ENCODE results near the gene HSPBP1.
A peak's percentile ranks its signal among the peaks of the same experiment; 100 is the strongest.
"Not testable (repeated sequence)": the region's sequence is repeated elsewhere in the genome, so short reads cannot be mapped to it uniquely, and the experiment has no call there.

The HSPBP1 gene

DNA sequence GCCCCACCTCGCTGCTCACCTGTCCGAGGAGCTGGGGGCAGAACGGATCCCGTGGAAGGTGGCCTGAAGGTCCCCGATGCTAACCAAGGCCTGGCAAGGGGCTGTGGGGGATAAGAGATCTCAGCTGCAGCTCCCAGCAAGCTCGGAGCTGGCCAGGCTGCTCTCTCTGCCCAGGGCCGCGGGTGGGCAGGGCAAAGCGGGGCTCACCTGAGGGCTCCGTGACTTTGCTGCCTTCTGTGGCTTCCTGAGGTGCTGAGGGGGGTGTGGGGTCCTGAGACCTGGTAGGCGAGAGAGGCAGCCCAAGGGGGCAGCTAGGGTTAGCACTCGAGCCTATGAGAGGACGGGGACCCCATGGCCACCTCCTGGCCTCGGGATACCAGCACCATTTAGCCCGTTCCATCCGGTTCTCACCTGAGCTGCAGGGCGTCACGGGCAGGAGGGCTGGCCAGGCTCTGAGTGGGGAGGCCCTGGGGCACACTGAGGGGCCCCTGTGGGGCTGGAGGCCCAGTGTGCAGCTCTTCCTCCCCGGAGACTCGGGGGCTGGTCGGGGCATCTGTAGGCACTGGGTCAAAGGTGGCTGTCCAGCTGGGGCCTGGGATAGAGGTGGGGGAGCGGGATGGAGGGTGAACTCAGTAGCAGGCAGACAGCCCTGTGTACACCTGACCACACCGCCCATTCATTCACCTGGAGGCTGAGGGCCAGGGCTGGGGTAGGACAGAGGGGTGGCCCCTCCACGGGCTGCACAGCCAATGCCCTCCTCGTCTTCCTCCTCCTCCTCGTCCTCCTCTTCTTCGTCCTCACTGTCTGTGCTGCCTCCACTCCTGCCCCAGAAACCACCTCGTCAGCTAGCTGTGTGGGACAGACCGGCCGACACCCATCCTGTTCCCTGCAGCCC is 48.3 kb downstream of the HSPBP1 start:
- no peak for DNase-seq

DNA sequence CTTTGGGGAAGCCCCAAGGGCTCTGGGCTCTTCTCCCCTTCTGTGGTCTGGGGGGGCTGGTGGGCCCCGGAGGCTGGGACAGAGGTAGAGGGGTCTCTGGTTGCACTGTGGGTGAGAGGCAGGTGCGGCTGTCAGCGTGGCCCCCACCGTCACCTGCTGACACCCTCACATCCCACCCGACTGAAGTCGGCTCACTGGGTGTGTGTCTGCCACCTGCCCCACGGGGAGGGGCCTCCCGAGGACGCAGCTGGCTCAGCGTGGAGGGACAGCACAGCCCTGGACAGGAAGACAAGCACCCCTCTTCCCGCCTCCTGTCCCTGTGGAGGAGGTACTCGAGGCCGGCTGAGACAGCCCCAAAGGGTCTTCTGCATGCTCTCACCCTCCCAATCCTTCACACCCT is 49.1 kb downstream of the HSPBP1 start:
- no peak for DNase-seq

GRCh38 chr19:55230329-55230728 is 49.6 kb downstream of the HSPBP1 start:
- no peak for DNase-seq

GRCh38 chr19:55229789-55230182 is 50.1 kb downstream of the HSPBP1 start:
- no peak for DNase-seq

DNA sequence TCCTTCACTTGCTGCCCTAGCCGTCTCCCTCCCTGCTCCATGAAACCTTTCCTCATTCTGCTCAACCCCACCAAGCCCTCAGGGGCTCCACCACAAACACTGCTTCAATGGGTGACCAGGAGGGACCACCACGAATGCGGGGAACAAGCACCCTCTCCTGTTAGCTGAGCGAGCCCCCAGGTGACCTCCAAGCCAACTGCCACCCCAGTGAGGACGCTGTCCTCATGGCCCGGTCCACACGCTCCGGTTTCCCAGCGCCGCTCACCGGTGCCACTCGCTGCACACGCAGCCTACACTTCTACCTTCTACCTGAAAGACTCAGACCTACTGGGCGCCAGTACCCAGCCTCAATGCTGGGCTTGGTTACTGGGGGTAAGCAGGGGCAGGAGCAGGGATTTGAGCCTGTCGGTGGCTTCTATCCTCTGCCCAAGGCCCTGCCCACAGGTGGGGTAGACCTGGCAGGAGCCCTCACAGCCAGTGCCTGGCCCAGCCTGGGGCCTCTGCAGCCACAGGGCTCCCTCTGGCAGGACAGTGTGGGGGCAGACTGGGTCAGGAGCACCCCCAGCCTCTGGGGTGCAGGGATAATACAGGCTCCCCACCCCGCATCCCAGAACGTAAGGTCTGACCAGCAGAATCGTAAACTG is 50.6 kb downstream of the HSPBP1 start:
- DNase-seq, result no peak

GRCh38 chr19:55228403-55229031 is 51.4 kb downstream of the HSPBP1 start, which contains the start of gene TMEM86B:
Gene TMEM86B, minus strand, starts transcription at chr19:55228763. Its CDS starts 22 bp downstream, at chr19:55228741.
- DNase-seq, result no peak

GRCh38 chr19:55228015-55228391 is 51.9 kb downstream of the HSPBP1 start:
- DNase-seq, result no peak

DNA sequence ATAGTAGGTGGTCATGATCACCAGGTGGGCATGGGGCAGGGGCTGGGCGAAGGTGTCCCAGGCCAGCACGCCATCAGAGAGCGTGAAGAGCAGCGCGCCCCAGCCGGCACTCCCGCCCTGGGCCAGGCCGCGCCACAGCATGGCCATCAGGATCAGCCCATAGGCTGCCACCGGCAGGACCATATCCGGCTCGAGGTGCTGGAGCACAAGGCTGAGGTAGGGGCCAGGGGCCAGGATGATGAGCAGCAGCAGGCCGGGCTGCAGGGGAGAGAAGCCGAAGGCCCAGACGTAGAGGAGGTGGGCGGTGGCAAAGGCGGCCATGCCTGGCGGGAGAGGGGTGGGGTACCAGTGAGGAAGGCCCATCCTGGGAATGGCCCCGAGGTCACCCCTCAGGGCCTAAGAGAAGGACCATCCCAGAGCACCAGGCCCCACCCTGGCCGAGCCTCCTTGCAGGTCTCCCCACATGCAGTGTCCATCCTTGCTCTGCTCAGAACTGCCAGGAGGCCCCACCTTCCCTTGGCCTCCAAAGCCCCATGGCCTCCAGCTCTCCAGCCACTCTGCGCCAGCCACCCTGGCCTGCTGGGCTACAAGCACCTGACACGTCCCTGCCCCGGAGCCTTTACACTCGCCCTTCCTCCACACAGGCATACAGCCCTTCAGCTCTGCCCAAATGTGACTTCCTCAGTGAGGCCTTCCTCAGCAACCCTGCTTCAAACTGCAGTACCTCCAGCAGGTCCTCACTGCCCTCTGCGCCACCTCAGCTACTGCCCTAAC is 52.5 kb downstream of the HSPBP1 start:
- no peak for DNase-seq

DNA sequence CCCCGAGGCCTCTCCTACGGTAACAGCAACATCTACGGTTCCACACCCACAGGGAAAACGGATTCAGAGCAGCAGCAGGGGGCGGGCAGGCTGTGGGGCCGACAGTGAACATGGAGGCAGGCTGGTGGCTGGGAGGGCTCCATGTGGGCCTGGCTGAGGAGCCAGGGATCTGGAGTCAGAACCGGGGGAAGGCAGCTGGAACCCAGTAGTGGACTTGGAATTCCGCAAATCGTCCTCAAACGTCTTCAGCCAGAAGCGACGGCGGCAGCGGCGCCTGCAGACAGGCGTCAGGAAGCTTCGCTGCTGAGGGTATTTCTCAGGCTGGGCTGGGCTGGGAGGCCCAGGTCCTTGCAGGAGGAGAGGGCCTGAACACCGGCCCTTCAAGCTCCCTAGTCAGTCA is 53.1 kb downstream of the HSPBP1 start:
- no peak for DNase-seq

GRCh38 chr19:55226273-55226672 is 53.6 kb downstream of the HSPBP1 start:
- DNase-seq, result no peak

DNA sequence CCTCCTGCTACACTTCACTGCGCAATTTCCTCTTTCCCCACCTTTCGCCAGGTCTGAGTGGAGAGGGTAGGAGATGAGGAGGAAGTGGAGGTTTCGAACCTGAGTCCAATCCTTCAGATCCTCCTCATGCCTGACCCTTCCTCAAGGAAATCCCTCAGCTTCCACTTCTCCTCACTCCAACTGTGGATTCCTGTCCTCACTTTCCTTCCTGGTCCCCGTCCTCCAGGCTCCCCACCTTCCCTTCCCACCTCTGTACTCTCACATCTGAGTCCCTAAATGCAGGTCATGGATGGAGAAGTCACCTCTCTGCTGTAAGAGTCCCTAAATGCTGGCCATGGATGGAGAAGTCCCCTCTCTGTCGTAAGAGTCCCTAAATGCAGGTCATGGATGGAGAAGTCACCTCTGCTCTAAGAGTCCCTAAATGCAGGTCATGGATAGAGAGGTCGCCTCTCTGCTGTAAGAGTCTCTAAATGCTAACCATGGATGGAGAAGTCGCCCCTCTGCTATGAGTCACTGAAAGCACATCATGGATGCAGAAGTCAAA is 54.4 kb downstream of the HSPBP1 start:
- no peak for DNase-seq

DNA sequence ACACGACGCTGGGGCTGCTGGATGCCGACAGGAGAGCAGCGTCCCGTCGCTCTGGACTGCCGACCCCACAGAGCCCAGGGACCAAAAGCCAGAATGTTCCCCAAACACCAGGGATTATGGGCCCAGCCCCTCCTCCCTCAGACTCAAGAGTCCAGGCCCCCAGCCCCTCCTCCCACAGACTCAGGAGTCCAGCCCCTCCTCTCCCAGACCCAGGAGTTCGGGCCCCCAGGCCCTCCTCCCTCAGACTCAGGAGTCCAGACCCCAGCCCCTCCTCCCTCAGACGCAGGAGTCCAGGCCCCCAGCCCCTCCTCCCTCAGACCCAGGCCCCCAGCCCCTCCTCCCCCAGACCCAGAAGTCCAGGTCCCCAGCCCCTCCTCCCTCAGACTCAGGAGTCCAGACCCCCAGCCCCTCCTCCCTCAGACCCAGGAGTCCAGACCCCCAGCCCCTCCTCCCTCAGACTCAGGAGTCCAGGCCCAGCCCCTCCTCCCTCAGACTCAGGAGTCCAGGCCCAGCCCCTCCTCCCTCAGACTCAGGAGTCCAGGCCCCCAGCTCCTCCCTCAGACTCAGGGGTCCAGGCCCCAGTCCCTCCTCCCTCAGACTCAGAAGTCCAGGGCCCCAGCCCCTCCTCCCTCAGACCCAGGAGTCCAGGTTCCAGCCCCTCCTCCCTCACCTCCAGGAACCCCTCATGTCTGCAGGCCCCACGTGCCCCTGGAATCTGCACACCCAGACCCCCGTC is 55.1 kb downstream of the HSPBP1 start:
- not testable (repeated sequence) for DNase-seq

DNA sequence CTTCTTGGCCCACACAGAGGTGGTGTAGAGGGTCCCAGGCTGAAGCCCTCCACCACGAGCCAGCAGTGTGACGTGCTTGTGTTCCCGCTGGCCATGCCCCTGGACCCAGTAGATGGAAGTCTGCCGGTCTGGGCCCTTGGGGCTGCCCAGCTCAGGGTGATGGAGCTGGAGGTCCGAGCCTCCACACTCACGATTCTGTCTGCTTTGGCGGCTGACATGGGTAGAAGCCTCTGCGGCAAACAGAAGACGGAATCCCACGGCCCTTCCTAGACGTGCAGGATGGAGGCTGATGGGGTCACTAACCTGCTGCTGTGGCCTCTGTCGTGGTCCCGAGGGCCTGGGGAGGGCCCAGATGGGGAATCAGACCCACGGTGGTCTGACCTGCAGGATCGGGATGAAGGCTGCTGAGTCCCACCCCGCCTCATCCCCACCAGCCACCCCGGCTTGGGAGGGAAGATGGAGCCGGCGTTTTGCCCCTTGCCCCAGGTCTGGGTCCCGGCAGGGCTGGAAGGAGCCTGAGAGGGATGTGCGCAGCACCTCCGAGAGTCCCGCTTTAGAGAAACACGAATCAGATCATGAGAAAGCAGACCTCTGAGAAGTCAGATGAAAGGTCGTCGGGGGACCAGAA is 55.8 kb downstream of the HSPBP1 start:
- DNase-seq, result no peak

GRCh38 chr19:55223291-55224037 is 56.4 kb downstream of the HSPBP1 start:
- DNase-seq, result no peak

- no peak for DNase-seq
These were observed 59.4 kb downstream of the HSPBP1 start for GRCh38 chr19:55220525-55220924.

DNA sequence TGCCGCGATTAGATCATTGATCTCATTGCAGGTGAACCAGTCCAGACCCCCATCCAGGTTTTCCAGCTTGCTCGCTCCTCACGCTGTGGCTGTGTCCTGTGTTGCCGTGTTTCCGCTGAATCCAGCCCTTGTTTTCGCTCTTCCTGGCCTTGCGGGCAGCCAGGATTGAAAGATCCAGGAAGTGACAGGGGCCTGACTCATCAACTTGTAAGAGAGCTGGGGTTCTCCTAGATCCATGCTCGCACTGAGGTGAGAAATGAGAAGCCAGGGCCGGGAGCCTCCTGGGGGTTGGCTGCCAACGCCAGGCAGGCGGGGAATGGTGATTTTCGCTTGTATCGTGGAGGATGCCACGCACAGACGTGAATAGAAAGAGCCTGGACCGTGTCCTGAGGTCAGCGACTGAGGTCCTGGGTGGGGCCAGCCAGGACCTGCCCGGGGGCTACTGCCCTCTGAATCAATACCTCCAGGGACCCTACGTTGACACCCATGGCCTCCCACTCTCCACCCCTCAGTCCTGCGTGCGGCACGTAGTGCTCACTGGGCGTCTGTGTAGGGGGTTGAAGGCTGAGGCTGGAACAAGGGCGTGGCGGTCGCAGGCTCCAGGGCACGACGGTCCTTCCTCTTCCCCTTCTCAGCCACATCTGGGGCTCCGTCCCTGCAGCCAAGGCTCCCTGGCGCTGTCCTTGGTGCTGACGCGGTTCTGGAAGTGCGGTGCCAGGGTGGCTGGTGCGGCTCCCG is 63.3 kb downstream of the HSPBP1 start:
- peak; percentile 97 for DNase-seq

GRCh38 chr19:55213547-55213946 is 66.4 kb downstream of the HSPBP1 start:
- DNase-seq, result no peak

DNA sequence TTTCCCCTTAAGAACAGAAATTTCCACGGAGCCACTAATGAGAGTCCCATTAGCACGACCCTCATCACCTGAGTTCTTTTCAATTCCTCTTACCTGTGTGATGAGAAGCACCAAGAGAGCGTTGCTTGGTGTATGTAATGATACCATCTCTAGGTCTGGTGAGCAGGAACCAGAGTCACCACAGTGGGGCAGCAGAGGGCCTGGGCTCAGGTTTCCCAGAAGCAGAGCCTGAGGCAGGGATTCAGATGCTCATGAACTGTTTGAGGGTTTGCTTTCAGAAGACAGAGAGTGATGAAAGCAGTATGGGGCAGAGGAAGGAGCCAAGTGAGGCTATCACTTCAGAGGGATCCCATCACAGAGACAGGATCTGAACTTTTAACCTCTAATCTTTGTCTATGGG is 67.5 kb downstream of the HSPBP1 start:
- peak; percentile 60 for DNase-seq
